ENCODE data around the gene TGIF1.

Gene TGIF1

DNA sequence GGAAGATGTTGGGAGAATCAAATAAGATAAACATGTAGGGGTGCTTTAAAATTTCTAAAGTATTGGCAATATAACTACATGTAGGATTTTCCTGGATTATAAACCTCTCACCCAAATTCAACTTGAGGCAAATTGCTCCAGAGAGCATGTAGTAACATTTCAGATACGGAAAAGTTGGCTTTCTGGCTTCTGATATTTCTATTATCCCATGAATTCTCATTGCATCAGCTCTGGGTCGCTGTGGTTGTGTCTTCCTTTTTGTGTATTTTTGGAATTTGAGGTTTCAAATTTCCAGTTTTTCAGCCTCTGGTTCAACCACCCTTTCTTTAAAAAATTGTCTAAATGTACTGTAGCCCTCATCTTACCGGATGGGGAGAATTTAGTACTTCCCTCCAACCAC, 32.3 kb downstream of the TGIF1 start:
- DNase-seq (ENCODE audit: low read depth in 2 of 2) = no peak

GRCh38 chr18:3485153-3486149, 35.5 kb downstream of the TGIF1 start:
- DNase-seq (ENCODE audit: low read depth in 2 of 2) = no peak

DNA sequence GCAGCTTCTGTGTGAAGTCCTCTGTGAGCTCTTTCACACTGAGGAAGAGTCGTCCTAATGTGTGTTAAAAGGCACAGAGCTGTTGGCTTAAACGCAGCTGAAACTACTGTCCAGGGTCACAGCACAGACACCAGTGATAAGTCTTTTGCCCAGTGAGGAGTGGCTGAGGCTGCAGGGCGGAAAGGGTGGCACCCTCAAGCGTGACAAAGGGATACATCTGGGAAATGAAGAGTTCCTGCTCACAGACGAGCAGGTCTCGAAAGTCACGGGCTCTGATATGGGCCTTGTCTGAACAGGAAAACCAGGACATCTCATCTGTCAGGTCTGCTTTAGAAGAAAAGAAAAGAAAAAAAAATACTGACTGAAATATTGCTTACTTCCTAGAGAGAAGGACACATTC, 36.5 kb downstream of the TGIF1 start:
- no peak for DNase-seq (ENCODE audit: low read depth in 2 of 2)

DNA sequence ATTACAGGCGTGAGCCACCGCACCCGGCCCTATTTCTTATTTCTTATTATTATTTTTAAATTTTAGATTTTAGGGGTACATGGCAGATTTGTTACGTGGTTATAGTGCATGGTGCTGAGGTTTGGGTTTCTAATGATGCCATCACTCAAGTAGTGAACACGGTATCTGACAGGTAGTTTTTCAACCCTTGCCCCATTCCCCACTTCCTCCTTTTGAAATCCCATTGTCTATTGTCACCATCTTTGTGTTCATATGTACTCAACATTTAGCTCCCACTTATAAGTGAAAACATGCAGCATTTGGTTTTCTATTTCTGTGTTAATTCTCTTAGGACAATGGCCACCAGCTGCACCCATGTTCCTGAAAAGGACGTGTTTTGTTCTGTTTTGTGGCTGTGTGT, 39.5 kb downstream of the TGIF1 start:
- no peak for DNase-seq (ENCODE audit: low read depth in 2 of 2)

DNA sequence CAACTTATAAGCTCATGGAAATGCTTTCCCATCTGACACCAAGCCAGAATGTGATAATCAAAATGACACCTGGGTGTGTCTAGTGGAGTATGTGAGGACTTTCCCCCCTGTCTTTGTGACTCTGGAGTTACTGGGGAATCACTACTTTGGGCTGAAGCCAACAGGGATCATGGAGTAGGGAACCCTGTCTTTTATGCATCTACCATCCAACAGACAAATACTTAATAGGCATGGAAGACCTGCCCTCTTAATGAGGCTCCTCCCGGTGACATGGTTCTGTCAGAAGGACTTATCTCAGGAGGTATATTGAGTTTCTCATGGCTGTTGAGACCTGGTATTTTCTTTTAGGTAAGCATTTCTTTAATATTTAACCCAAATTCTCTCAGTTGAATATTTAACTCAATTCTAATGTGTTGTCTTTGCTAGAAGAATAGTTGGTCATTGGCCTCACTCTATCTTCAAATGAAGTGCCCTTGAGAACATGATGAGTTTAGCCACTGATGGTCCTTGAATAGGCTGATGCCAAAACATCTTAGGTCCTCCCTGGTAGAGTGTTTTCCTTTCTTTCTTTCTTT, 42.1 kb downstream of the TGIF1 start:
- no peak for DNase-seq (ENCODE audit: low read depth in 2 of 2)

GRCh38 chr18:3492721-3493120, 42.7 kb downstream of the TGIF1 start:
- DNase-seq (ENCODE audit: low read depth in 2 of 2) = no peak

- DNase-seq (ENCODE audit: low read depth in 2 of 2) = no peak
These were observed 43.7 kb downstream of the TGIF1 start for GRCh38 chr18:3493501-3494244.

- no peak for DNase-seq (ENCODE audit: low read depth in 2 of 2)
These were observed 44.2 kb downstream of the TGIF1 start for GRCh38 chr18:3494245-3494526.

GRCh38 chr18:3494569-3494968, 44.6 kb downstream of the TGIF1 start:
- no peak for DNase-seq (ENCODE audit: low read depth in 2 of 2)

- no peak for DNase-seq (ENCODE audit: low read depth in 2 of 2)
These were observed 45.9 kb downstream of the TGIF1 start for GRCh38 chr18:3495691-3496430.

GRCh38 chr18:3498698-3499471, 48.9 kb downstream of the TGIF1 start:
- no peak for DNase-seq (ENCODE audit: low read depth in 2 of 2)

- no peak for DNase-seq (ENCODE audit: low read depth in 2 of 2)
These were observed 49.5 kb downstream of the TGIF1 start for GRCh38 chr18:3499501-3499900.

GRCh38 chr18:3500016-3500415, 50.0 kb downstream of the TGIF1 start:
- no peak for DNase-seq (ENCODE audit: low read depth in 2 of 2)

GRCh38 chr18:3502650-3503049, 52.7 kb downstream of the TGIF1 start:
- DNase-seq (ENCODE audit: low read depth in 2 of 2) = no peak

GRCh38 chr18:3504637-3505036, 54.7 kb downstream of the TGIF1 start:
- DNase-seq (ENCODE audit: low read depth in 2 of 2) = no peak

- DNase-seq (ENCODE audit: low read depth in 2 of 2) = no peak
These were observed 58.9 kb downstream of the TGIF1 start for GRCh38 chr18:3508576-3509549.

All from stimulated activated CD4-positive, alpha-beta T cell treated with anti-CD3 and anti-CD28 coated beads, Interleukin-1b, Interleukin-23, amount 100 ng/mL, for 1 hour (primary cell).